ENCODE results near the gene INHBB.
A peak's percentile ranks its signal among the peaks of the same experiment; 100 is the strongest.

INHBB gene

GRCh38 chr2:120358734-120359465 lies 13.0 kb downstream of the INHBB start:
- no peak for DNase-seq (ENCODE audit: low read depth)

- DNase-seq (ENCODE audit: low read depth) = no peak
Measured at GRCh38 chr2:120360307-120360855, 14.4 kb downstream of the INHBB start.

- no peak for DNase-seq (ENCODE audit: low read depth)
Measured at GRCh38 chr2:120362926-120363325, 17.0 kb downstream of the INHBB start.

GRCh38 chr2:120365236-120365793 lies 19.4 kb downstream of the INHBB start:
- DNase-seq (ENCODE audit: low read depth) = no peak

- DNase-seq (ENCODE audit: low read depth) = no peak
Measured at GRCh38 chr2:120366698-120367097, 20.8 kb downstream of the INHBB start.

- no peak for DNase-seq (ENCODE audit: low read depth)
Measured at GRCh38 chr2:120367221-120367620, 21.3 kb downstream of the INHBB start.

GRCh38 chr2:120367649-120368048 lies 21.7 kb downstream of the INHBB start:
- peak; percentile 57 for DNase-seq (ENCODE audit: low read depth)

GRCh38 chr2:120368086-120368485 lies 22.1 kb downstream of the INHBB start:
- DNase-seq (ENCODE audit: low read depth) = peak; percentile 9

GRCh38 chr2:120369250-120369649 lies 23.3 kb downstream of the INHBB start:
- no peak for DNase-seq (ENCODE audit: low read depth)

- no peak for DNase-seq (ENCODE audit: low read depth)
Measured at GRCh38 chr2:120371969-120372625, 26.2 kb downstream of the INHBB start.

- DNase-seq (ENCODE audit: low read depth) = no peak
Measured at GRCh38 chr2:120372816-120373215, 26.9 kb downstream of the INHBB start.

GRCh38 chr2:120373424-120373823 lies 27.5 kb downstream of the INHBB start:
- no peak for DNase-seq (ENCODE audit: low read depth)

GRCh38 chr2:120374821-120375220 lies 28.9 kb downstream of the INHBB start:
- no peak for DNase-seq (ENCODE audit: low read depth)

- no peak for DNase-seq (ENCODE audit: low read depth)
Measured at GRCh38 chr2:120375251-120376020, 29.5 kb downstream of the INHBB start.

GRCh38 chr2:120376101-120376500 lies 30.2 kb downstream of the INHBB start:
- no peak for DNase-seq (ENCODE audit: low read depth)

GRCh38 chr2:120376679-120377640 lies 31.0 kb downstream of the INHBB start:
- DNase-seq (ENCODE audit: low read depth) = no peak

- no peak for DNase-seq (ENCODE audit: low read depth)
Measured at GRCh38 chr2:120378605-120379004, 32.7 kb downstream of the INHBB start.

GRCh38 chr2:120379916-120380893 lies 34.3 kb downstream of the INHBB start:
- DNase-seq (ENCODE audit: low read depth) = no peak

- no peak for DNase-seq (ENCODE audit: low read depth)
Measured at GRCh38 chr2:120381192-120381591, 35.3 kb downstream of the INHBB start.

GRCh38 chr2:120381661-120382060 lies 35.7 kb downstream of the INHBB start:
- no peak for DNase-seq (ENCODE audit: low read depth)
